ENCODE data around the gene IL32. TPM values are rescaled to one million over a fixed set of nuclear protein-coding genes. Genes with fewer than 3 reads are reported as not detected.

Gene IL32
- total and polyA plus RNA-seq, 2 of the 4 experiments (the other 2 are of a cell fraction) = 25.6 to 95.7 TPM

GRCh38 chr16:3030222-3031212 is 34.9 kb upstream of the IL32 start:
- Histone ChIP-seq H3K4me1 (ENCODE audit: control insufficient read depth, insufficient read depth, low read length) (no peaks in the 10 kb centered on the region), H3K79me1 (ENCODE audit: low read depth in 1 of 2, low read length in 2 of 2) (no peaks in the 10 kb centered on the region), H2AK5ac (ENCODE audit: low read depth, low read length) (no peak overlapping the region), H3K4me3 (ENCODE audit: insufficient read depth, low read depth, low read length) (no peak overlapping the region), H2BK5ac (ENCODE audit: low read depth, low read length, poor library complexity, severe bottlenecking) (no peak overlapping the region), H3K23ac (ENCODE audit: low read depth, low read length) (no peak overlapping the region), H3K36me3 (ENCODE audit: control insufficient read depth, insufficient read depth, low read length) (peaks cover 11% of the 10 kb centered on the region; the same call in 1 of the 2 replicates), H2AK9ac (replicated peaks; ENCODE audit: low read depth, low read length, poor library complexity) (peak overlapping the region; percentile 57), H3K27me3 (ENCODE audit: control insufficient read depth, insufficient read depth, low read length) (peaks cover 41% of the 10 kb centered on the region), H4K91ac (ENCODE audit: insufficient read depth, low read depth, low read length) (no peak overlapping the region), H3K18ac (ENCODE audit: low read depth, low read length) (no peak overlapping the region), H3K4me2 (ENCODE audit: low read depth, low read length) (no peak overlapping the region), H3K4ac (ENCODE audit: low read depth, low read length) (no peak overlapping the region), H4K20me1 (ENCODE audit: insufficient read depth, low read length) (peaks cover 7% of the 10 kb centered on the region; the same call in 1 of the 2 replicates), H3K9me1 (ENCODE audit: insufficient read depth, low read length) (no peaks in the 10 kb centered on the region), H4K5ac (ENCODE audit: low read depth, low read length) (no peak overlapping the region), H2BK15ac (ENCODE audit: low read depth, low read length) (no peak overlapping the region), H4K8ac (ENCODE audit: low read depth in 2 of 2, low read length in 2 of 2) (no peak overlapping the region), H2BK20ac (ENCODE audit: low read depth, low read length) (no peak overlapping the region), H3K56ac (ENCODE audit: extremely low read depth, insufficient read depth, low read length) (no peak overlapping the region), H3K27ac (ENCODE audit: insufficient read depth, low read length) (no peak overlapping the region), H3K14ac (replicated peaks; ENCODE audit: low read depth, low read length) (no peak overlapping the region), H3K9me3 (ENCODE audit: control insufficient read depth, insufficient read depth, low read length) (no peaks in the 10 kb centered on the region), H2AFZ (replicated peaks; ENCODE audit: low read length, poor library complexity) (no peak overlapping the region), H3K9ac (ENCODE audit: low read depth, low read length) (no peak overlapping the region), H2BK120ac (ENCODE audit: low read depth, low read length) (no peak overlapping the region)
- ChIA-PET POLR2A (ENCODE audit: unreplicated experiment) (interaction anchor here (1.6 kb wide), 1 partner anchor 9 kb away, joined by 7 read pairs; no protein-coding TSS in a partner anchor), CTCF (interaction anchor here (0.7 to 1.7 kb wide), 7 partner anchors 7 to 231 kb away, joined by 3 to 12 read pairs (median 4); partner anchors contain the start of genes HCFC1R1 and TNFRSF12A)
- in situ Hi-C loops (cut with MboI; ENCODE audit: low sequenced_read_pairs) = no loop called here
- WGBS, 2 experiments (ENCODE audit: extremely low coverage in 2 of 2, insufficient read length in 1 of 2) = 75% methylated on average over 18 of the region's 33 CpGs; no CpG with 5 or more reads in 1 of the 2 experiments
- dilution Hi-C loops (cut with HindIII; ENCODE audit: low sequenced_read_pairs, unreplicated experiment) = no loop called here
- no TSS peak for BruUV-seq (replicated peaks)
- ATAC-seq (ENCODE audit: low read depth) (no peak), DNase-seq (no peak)
- TF ChIP-seq ELK1 (IDR thresholded peaks at IDR 0.05; ENCODE audit: borderline replicate concordance, low read depth, low read length) (no peak), POLR2A (IDR thresholded peaks at IDR 0.05; ENCODE audit: low read depth, low read length) (peak; percentile 31; the same call in 1 of the 2 replicates), SMC3 (IDR thresholded peaks at IDR 0.05; ENCODE audit: low read depth, low read length) (no peak)
- intact Hi-C loops (cut with micrococcal nuclease) = no loop called here

All from IMR-90 (cell line).